NCI-H2171 treated with DMSO at 0.1 percent for 48 hours (cell line): ENCODE results near the gene NR2F1-AS1.
A peak's percentile ranks its signal among the peaks of the same experiment; 100 is the strongest.
"Not testable (repeated sequence)": the region's sequence is repeated elsewhere in the genome, so short reads cannot be mapped to it uniquely, and the experiment has no call there.

ENCODE experiments used
- DNase-seq: peaks from one replicate; lab custom pipeline; 2025; lab: John Stamatoyannopoulos, UW

NR2F1-AS1 gene

GRCh38 chr5:93428868-93429267, 152.2 kb downstream of the NR2F1-AS1 start:
- no peak for DNase-seq

DNA sequence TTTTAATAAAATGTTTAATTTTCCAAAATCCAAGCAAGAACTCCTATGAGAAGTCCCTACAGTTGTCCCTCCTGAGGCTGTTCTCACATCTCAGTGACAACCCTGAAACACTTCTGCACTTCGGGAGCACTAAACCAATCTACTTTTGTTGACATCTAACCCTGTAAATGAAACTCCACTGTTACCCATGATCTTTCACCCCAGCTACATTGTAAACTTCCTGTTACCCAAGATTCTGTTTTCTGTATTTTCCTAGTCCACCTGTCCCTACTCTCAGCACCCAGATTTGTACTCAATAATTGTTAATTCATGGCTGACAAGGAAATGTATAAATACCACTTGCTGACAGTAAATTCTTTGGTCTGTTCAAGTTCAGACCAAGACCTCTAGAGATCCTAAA, 153.7 kb downstream of the NR2F1-AS1 start:
- no peak for DNase-seq

DNA sequence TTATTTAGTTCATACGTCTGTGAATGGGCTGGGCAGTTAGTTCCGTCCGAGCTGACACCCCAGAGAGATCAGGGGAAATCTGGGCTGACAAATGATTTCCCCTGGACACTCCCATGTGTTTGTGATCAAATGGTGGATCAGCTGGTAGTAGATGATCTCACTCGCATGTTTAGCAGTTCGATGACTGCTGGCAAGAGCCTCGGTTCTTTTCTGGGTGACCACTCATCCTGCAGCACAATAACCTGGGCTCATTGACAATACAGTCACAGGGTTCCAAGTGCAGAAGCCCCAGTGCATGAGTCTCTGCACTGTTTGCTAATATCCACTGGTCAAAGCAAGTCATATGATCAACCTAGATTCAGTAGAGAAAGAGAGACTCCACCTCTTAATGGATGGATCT, 155.9 kb downstream of the NR2F1-AS1 start:
- no peak for DNase-seq

GRCh38 chr5:93423300-93423699, 157.7 kb downstream of the NR2F1-AS1 start:
- no peak for DNase-seq

GRCh38 chr5:93422652-93423280, 158.3 kb downstream of the NR2F1-AS1 start:
- peak; percentile 89 for DNase-seq

GRCh38 chr5:93421987-93422401, 159.0 kb downstream of the NR2F1-AS1 start:
- peak; percentile 49 for DNase-seq

- no peak for DNase-seq
These were observed 159.6 kb downstream of the NR2F1-AS1 start for GRCh38 chr5:93421468-93421867.

DNA sequence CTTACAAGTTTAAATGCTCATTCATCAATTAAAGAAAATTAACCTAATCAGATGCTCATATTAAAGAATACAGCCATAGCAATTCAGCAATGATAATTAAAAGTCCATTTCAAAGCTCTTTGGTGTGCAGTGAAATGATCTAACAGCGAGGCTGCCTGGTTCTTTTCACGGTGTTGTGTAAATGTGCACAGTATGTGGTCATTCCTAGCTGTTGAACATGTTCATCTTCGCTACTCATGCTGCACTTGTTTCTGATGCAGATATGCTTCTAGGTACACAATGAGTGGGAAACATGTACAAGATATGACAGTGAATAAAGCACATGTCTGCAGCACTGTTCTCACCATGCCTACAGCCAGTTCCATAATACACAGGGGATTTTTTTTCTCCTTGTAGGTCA, 163.5 kb downstream of the NR2F1-AS1 start:
- no peak for DNase-seq

- DNase-seq, result peak; percentile 41
These were observed 165.2 kb downstream of the NR2F1-AS1 start for GRCh38 chr5:93415819-93416218.

DNA sequence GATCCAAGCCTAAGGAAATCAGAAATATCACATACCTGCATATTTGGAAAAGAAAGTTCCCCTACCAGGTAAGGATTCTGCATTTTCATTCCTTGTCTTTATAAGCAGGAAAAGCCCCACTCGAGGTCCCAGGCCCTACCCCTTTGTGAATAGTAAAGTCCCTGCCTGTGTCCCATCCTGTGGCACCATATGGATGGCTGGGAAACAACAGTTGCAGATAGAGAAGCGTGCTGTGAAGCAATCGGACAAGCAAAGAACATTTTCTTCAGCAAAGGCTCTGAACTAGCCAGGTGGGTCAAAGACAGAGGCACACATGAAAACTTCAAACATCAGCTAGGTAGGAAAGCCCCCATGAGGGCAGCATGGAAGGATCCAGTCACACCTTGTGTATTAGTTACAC, 169.3 kb downstream of the NR2F1-AS1 start:
- DNase-seq, result no peak

DNA sequence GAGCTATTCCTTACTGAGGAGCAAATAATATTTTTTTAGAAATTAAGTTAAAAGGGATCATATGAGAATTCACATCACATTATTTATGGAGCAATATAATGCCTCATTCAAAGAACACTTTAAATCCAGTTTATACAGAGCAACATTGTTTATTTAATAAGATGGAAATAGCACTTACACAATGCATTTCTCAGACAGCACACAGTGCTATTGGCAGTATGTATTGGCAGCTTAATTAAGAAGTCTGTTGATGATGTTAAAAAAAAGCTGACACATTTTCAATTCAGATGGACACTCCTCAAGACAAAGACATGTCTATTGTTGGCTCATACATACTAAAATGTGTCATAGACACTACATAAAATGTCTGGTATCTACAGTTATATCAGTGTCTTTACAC, 171.3 kb downstream of the NR2F1-AS1 start:
- no peak for DNase-seq

DNA sequence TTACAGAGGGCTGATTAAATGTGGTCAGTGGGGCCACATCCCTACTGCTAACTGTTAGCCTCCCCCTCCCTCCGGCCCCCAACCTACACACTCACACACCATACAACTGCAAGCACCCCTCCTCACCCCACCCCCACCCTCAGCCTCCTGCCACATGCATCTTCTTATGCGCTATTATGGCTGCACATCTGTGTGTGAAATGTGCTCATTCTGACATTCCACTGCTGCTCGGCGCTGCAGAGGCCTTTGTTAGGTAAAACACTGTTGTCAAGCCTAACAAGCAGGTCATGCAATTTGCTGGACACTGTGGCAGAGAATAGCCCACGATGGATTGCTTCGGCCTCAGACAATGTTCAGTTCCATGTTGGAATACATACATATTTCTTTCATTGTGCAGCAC, 173.6 kb downstream of the NR2F1-AS1 start:
- DNase-seq, result no peak

DNA sequence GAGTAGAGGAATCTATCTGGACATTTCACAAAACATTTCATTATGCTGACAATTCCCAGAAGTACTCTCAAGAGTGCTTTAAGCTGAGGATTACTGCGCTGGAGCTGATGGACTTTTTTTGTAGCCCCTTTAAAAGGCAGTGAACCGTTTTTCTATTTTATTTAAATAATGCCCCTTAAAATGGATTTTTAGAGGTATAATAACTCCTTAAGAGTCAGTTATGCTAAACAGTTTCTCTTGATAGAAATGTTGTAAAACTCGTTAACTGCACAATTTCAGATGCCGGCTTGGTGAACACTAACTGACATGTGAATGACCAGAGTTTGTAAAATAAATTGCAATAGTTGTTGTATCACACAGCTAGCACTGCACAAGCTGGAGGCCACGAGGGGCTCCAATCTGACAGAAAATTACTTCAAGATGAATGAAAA, 174.0 kb downstream of the NR2F1-AS1 start:
- DNase-seq, result no peak

- DNase-seq, result no peak
These were observed 176.8 kb downstream of the NR2F1-AS1 start for GRCh38 chr5:93404246-93404645.

- peak; percentile 2 for DNase-seq
These were observed 177.7 kb downstream of the NR2F1-AS1 start for GRCh38 chr5:93403141-93403928.

- DNase-seq, result no peak
These were observed 178.6 kb downstream of the NR2F1-AS1 start for GRCh38 chr5:93402451-93402850.

- DNase-seq, result no peak
These were observed 179.3 kb downstream of the NR2F1-AS1 start for GRCh38 chr5:93401634-93402213.

- no peak for DNase-seq
These were observed 181.3 kb downstream of the NR2F1-AS1 start for GRCh38 chr5:93399675-93400074.

DNA sequence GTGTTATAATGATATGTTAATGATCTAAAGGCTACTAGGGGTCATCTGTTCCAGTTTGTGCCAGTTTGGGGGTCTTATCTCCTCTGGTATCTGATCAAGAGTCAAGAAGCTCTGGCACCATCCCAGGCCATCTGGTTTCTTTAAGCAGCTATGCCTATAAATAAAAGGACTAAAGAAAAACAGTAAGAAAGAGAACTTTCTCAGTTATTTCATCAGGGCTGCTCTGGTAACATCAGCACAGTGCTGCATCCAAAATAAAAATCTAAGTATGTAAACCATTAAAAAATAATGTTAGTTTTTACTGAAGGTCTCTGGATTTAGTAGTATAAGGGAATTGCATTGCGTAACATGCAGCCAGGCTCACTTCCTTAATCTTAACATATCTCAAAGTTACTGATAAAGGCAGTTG, 185.0 kb downstream of the NR2F1-AS1 start:
- peak; percentile 14 for DNase-seq

- no peak for DNase-seq
These were observed 186.0 kb downstream of the NR2F1-AS1 start for GRCh38 chr5:93395010-93395409.

DNA sequence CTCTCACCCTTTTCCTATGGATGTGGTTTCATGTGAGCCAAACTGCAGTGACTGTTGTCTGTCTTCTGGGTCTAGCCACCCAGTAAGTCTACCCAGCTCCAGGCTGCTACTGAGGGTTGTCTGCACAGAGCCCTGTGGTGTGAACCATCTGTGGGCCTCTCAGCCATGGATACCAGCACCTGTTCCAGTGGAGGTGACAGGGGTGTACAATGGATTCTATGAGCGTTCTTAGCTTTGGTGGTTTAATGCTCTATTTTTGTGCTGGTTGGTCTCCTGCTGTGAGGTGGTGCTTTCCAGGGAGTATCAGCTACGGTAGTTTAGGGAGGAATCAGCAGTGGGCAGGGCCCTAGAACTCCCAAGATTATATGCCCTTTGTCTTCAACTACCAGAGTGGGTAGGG, 186.7 kb downstream of the NR2F1-AS1 start:
- peak; percentile 8 for DNase-seq

DNA sequence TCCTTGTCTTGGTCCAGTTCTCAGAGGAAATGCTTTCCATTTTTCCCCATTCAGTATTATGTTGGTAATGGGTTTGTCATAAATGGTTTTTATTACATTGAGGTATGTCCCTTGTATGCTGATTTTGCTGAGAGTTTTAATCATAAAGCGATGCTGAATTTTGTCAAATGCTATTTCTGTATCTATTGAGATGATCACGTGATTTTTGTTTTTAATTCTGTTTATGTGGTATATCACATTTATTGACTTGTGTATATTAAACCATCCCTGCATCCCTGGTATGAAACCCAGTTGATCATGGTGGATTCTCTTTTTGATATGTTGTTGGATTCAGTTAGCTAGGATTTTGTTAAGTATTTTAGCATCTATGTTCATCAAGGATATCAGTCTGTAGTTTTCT, 189.8 kb downstream of the NR2F1-AS1 start:
- DNase-seq, result not testable (repeated sequence)

DNA sequence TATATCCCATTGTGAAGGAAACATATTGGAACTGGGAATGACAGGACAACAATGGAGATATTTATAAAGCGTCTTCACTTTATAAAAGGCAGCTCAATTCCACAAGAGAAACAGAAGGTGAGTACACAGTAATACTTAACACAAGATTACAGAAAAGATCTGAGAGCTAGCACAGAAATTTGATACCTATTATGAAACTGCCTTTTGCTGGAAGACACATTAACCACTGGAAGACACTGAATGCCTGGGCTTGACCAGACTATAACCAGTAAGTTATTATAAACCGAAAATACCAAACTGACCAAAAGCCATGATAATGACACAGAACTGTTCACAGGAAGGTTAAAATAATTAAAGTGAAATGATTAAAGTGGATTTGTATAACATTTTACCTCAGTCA, 195.4 kb downstream of the NR2F1-AS1 start:
- DNase-seq, result peak; percentile 54
